NB4 (cell line): ENCODE results near the gene POGK.

Experiments used
- POLR2A ChIP-seq: IDR thresholded peaks from 2 replicates; pipeline ENCODE4 v1.6.1; 2011; ENCODE audit warnings: mild to moderate bottlenecking; ENCODE audit not compliant: insufficient read length; ENCODE audit errors: extremely low read depth
- TF ChIP-seq, protein P1 (sequence below): IDR thresholded peaks from one replicate; pipeline ENCODE4 v1.5.1; 2012; ENCODE audit warnings: low read depth, low read length

DNA sequence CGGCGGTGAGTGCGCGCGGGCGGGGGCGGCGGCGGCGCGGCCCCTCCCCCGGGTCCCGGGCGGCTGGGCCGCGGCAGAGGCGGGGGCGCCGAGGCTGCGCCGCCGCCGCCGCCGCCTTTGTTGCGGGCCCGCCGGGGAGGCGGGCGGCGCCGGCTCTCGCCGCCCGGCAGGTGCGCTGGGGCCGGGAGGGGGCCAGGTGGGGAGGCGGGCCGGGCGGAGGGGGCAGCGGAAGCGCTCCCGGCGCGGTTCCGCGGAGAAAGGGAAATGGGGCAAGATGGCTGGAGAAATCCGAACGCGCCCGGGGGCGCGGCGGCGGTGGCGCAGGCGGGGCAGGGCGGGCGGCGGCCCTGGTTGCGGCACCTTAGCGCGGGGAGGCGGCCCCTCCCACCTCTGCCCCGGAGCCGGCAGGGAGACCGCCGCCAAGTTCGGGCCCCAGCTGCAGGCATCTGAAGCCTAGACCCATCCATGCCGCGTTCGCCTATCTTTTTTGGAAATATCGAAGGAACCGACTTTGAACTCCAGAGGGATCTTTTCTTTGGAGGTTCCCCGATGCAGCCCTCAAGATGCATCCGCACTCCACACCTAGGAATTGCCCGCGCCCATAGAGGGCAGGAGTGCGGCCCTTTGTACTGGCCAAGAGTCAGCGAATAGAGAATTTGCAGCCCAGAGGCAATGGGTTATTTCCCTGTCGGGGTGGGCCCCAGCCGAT, 479 bp downstream of the POGK start:
- TF ChIP-seq, protein P1, sequence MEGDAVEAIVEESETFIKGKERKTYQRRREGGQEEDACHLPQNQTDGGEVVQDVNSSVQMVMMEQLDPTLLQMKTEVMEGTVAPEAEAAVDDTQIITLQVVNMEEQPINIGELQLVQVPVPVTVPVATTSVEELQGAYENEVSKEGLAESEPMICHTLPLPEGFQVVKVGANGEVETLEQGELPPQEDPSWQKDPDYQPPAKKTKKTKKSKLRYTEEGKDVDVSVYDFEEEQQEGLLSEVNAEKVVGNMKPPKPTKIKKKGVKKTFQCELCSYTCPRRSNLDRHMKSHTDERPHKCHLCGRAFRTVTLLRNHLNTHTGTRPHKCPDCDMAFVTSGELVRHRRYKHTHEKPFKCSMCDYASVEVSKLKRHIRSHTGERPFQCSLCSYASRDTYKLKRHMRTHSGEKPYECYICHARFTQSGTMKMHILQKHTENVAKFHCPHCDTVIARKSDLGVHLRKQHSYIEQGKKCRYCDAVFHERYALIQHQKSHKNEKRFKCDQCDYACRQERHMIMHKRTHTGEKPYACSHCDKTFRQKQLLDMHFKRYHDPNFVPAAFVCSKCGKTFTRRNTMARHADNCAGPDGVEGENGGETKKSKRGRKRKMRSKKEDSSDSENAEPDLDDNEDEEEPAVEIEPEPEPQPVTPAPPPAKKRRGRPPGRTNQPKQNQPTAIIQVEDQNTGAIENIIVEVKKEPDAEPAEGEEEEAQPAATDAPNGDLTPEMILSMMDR = peak; percentile 12
- no peak for TF ChIP-seq POLR2A
